GM06990 (cell line): ENCODE results near the gene PCID2.
"Not testable (repeated sequence)": the region's sequence is repeated elsewhere in the genome, so short reads cannot be mapped to it uniquely, and the experiment has no call there.

Experiments used
- DNase-seq: peaks from one replicate; pipeline ENCODE4 v3.0.0-alpha.2; 2011; ENCODE audit not compliant: insufficient read length; ENCODE audit errors: extremely low read depth
- H3K27me3 ChIP-seq: replicated peaks from 2 replicates; pipeline ENCODE4 v1.6.0; 2011; ENCODE audit warnings: low read length; ENCODE audit not compliant: control insufficient read depth, insufficient read depth
- H3K36me3 ChIP-seq: 2 replicates; pipeline ENCODE4 v1.5.1; 2011; ENCODE audit warnings: low read length; ENCODE audit not compliant: control insufficient read depth, insufficient read depth
- H3K4me3 ChIP-seq: replicated peaks from 2 replicates; pipeline ENCODE4 v1.5.1; 2011; ENCODE audit warnings: low read depth, mild to moderate bottlenecking, control low read depth, low read length
- CTCF ChIP-seq: IDR thresholded peaks from 2 replicates; pipeline ENCODE4 v1.5.1; 2011; ENCODE audit warnings: low read length, control low read depth, mild to moderate bottlenecking, inconsistent platforms; ENCODE audit not compliant: insufficient read depth, poor library complexity, severe bottlenecking

PCID2 gene

GRCh38 chr13:113208421-113209335 lies at the start of gene PCID2:
Gene PCID2 (minus strand): TSS chr13:113208669. CDS start chr13:113208634, 35 bp downstream.
- peaks cover 6% of the 10 kb centered on the region for H3K36me3 ChIP-seq
- TF ChIP-seq CTCF: no peak
- peak; percentile 96 for DNase-seq
- H3K27me3 ChIP-seq: no peaks in the 10 kb centered on the region
- peak within 1 kb of the TSS; percentile 94 for H3K4me3 ChIP-seq

GRCh38 chr13:113257908-113258307 lies 49.4 kb upstream of the PCID2 start:
- H3K4me3 ChIP-seq, DNase-seq, H3K27me3 ChIP-seq: not testable (repeated sequence)
- H3K36me3 ChIP-seq: peaks cover 13% of the 10 kb centered on the region

- TF ChIP-seq CTCF: no peak
- H3K36me3 ChIP-seq: peaks cover 18% of the 10 kb centered on the region
- no peak for DNase-seq
- H3K4me3 ChIP-seq: no peak overlapping the region
- H3K27me3 ChIP-seq: no peaks in the 10 kb centered on the region
Measured at GRCh38 chr13:113252516-113253095, 44.1 kb upstream of the PCID2 start.

- TF ChIP-seq CTCF: peak; percentile 29
Measured at GRCh38 chr13:113245849-113246796, 37.7 kb upstream of the PCID2 start.

GRCh38 chr13:113243847-113244246 lies 35.4 kb upstream of the PCID2 start:
- no peak for DNase-seq
- TF ChIP-seq CTCF: no peak
- no peak overlapping the region for H3K4me3 ChIP-seq
- peaks cover 23% of the 10 kb centered on the region for H3K36me3 ChIP-seq
- H3K27me3 ChIP-seq: no peaks in the 10 kb centered on the region

More at GRCh38 chr13:113245849-113246796, 37.7 kb upstream of the PCID2 start:
- Histone ChIP-seq H3K36me3 (peaks cover 25% of the 10 kb centered on the region), H3K27me3 (no peaks in the 10 kb centered on the region), H3K4me3 (no peak overlapping the region)
- DNase-seq: no peak

GRCh38 chr13:113241623-113242022 lies 33.2 kb upstream of the PCID2 start:
- not testable (repeated sequence) for H3K4me3 ChIP-seq, H3K27me3 ChIP-seq, DNase-seq
- peaks cover 15% of the 10 kb centered on the region for H3K36me3 ChIP-seq
